Measurements from ENCODE around the gene PLP2.
A peak's percentile ranks its signal among the peaks of the same experiment; 100 is the strongest.
"Not testable (repeated sequence)": the region's sequence is repeated elsewhere in the genome, so short reads cannot be mapped to it uniquely, and the experiment has no call there.

The PLP2 gene

GRCh38 chrX:49171752-49172279 lies at the start of gene PLP2:
Gene PLP2, plus strand, starts transcription at chrX:49171898. Its CDS starts 103 bp downstream, at chrX:49172001.
- DNase-seq (ENCODE audit: insufficient read length, low spot score): peak; percentile 56

GRCh38 chrX:49122499-49122898 lies 49.2 kb upstream of the PLP2 start:
- FAIRE-seq (no peak), DNase-seq (ENCODE audit: insufficient read length, low spot score) (no peak)

More at GRCh38 chrX:49171752-49172279, at the start of gene PLP2:
- no peak for FAIRE-seq

- FAIRE-seq; DNase-seq (ENCODE audit: insufficient read length, low spot score): not testable (repeated sequence)
Measured at GRCh38 chrX:49127742-49128258, 43.9 kb upstream of the PLP2 start.

- FAIRE-seq (no peak), DNase-seq (ENCODE audit: insufficient read length, low spot score) (no peak)
Measured at GRCh38 chrX:49129427-49129826, 42.3 kb upstream of the PLP2 start.

GRCh38 chrX:49132275-49132674 lies 39.4 kb upstream of the PLP2 start:
- FAIRE-seq: not testable (repeated sequence)

GRCh38 chrX:49133759-49134158 lies 37.9 kb upstream of the PLP2 start:
- FAIRE-seq (no peak), DNase-seq (ENCODE audit: insufficient read length, low spot score) (no peak)

More at GRCh38 chrX:49132275-49132674, 39.4 kb upstream of the PLP2 start:
- DNase-seq (ENCODE audit: insufficient read length, low spot score): not testable (repeated sequence)

GRCh38 chrX:49137492-49137891 lies 34.2 kb upstream of the PLP2 start:
- FAIRE-seq (no peak), DNase-seq (ENCODE audit: insufficient read length, low spot score) (no peak)

- no peak for FAIRE-seq
Measured at GRCh38 chrX:49139713-49140112, 32.0 kb upstream of the PLP2 start.

GRCh38 chrX:49142264-49142663 lies 29.4 kb upstream of the PLP2 start:
- FAIRE-seq; DNase-seq (ENCODE audit: insufficient read length, low spot score): not testable (repeated sequence)

More at GRCh38 chrX:49139713-49140112, 32.0 kb upstream of the PLP2 start:
- DNase-seq (ENCODE audit: insufficient read length, low spot score): no peak

- DNase-seq (ENCODE audit: insufficient read length, low spot score); FAIRE-seq: not testable (repeated sequence)
Measured at GRCh38 chrX:49143154-49143553, 28.5 kb upstream of the PLP2 start.

- DNase-seq (ENCODE audit: insufficient read length, low spot score) (no peak), FAIRE-seq (no peak)
Measured at GRCh38 chrX:49147282-49147681, 24.4 kb upstream of the PLP2 start.

GRCh38 chrX:49147936-49148335 lies 23.8 kb upstream of the PLP2 start:
- FAIRE-seq (no peak), DNase-seq (ENCODE audit: insufficient read length, low spot score) (no peak)

GRCh38 chrX:49148390-49149100 lies 23.2 kb upstream of the PLP2 start:
- not testable (repeated sequence) for FAIRE-seq; DNase-seq (ENCODE audit: insufficient read length, low spot score)

GRCh38 chrX:49149291-49149690 lies 22.4 kb upstream of the PLP2 start:
- FAIRE-seq; DNase-seq (ENCODE audit: insufficient read length, low spot score): not testable (repeated sequence)

GRCh38 chrX:49153467-49153866 lies 18.2 kb upstream of the PLP2 start:
- FAIRE-seq: no peak
- DNase-seq (ENCODE audit: insufficient read length, low spot score): no peak

- DNase-seq (ENCODE audit: insufficient read length, low spot score): no peak
- no peak for FAIRE-seq
Measured at GRCh38 chrX:49155243-49155899, 16.3 kb upstream of the PLP2 start.

GRCh38 chrX:49155900-49156837 lies 15.5 kb upstream of the PLP2 start:
- peak; percentile 65 for DNase-seq (ENCODE audit: insufficient read length, low spot score)
- FAIRE-seq: no peak

- no peak for FAIRE-seq
- DNase-seq (ENCODE audit: insufficient read length, low spot score): no peak
Measured at GRCh38 chrX:49157194-49157593, 14.5 kb upstream of the PLP2 start.

- DNase-seq (ENCODE audit: insufficient read length, low spot score) (no peak), FAIRE-seq (no peak)
Measured at GRCh38 chrX:49160908-49161307, 10.8 kb upstream of the PLP2 start.

- DNase-seq (ENCODE audit: insufficient read length, low spot score): no peak
- no peak for FAIRE-seq
Measured at GRCh38 chrX:49161632-49162031, 10.1 kb upstream of the PLP2 start.

Data from HTR-8/SVneo (cell line).